ENCODE data around the gene FAM153A. TPM values are rescaled to one million over a fixed set of nuclear protein-coding genes. Genes with fewer than 3 reads are reported as not detected.
"Not testable (repeated sequence)": the region's sequence is repeated elsewhere in the genome, so short reads cannot be mapped to it uniquely, and the experiment has no call there.

FAM153A gene
- total RNA-seq, 1 experiment from 2014 or later = 1.2 TPM

GRCh38 chr5:177809209-177809913, 26.7 kb upstream of the FAM153A start:
- not testable (repeated sequence) for DNase-seq; H3K4me1 Mint-ChIP-seq; H3K27ac Mint-ChIP-seq; H3K27ac ChIP-seq (ENCODE audit: insufficient read length, low read depth, low read length); H3K14ac ChIP-seq (ENCODE audit: insufficient read depth, low read length); H2BK120ac ChIP-seq (ENCODE audit: low read depth, low read length, poor library complexity, severe bottlenecking); H3K27me3 ChIP-seq (ENCODE audit: insufficient read depth, low read length); H3K79me2 ChIP-seq (ENCODE audit: insufficient read depth, low read length); H3K56ac ChIP-seq (ENCODE audit: insufficient read length, low read depth, low read length); H3K4me3 Mint-ChIP-seq; H4K91ac ChIP-seq (ENCODE audit: insufficient read length, low read depth, low read length); H3K79me1 ChIP-seq (ENCODE audit: insufficient read depth, low read depth, low read length, poor library complexity, severe bottlenecking); H3K4ac ChIP-seq (ENCODE audit: low read depth, low read length); H2AK5ac ChIP-seq (ENCODE audit: insufficient read length, low read length); H3K23me2 ChIP-seq (ENCODE audit: insufficient read length, low read depth, low read length, poor library complexity, severe bottlenecking); H3K9me3 ChIP-seq (ENCODE audit: control insufficient read depth, low read depth, low read length); H2BK5ac ChIP-seq (ENCODE audit: insufficient read length, low read length); H3K4me2 ChIP-seq (ENCODE audit: insufficient read depth, insufficient read length, low read length); H3K4me1 ChIP-seq (ENCODE audit: insufficient read depth, low read length); H4K20me1 ChIP-seq (ENCODE audit: control insufficient read depth, insufficient read depth, insufficient read length); H2BK15ac ChIP-seq (ENCODE audit: low read depth, low read length); H3K18ac ChIP-seq (ENCODE audit: insufficient read length, low read depth, low read length); H3K27me3 Mint-ChIP-seq (ENCODE audit: low read depth); H2BK12ac ChIP-seq (ENCODE audit: insufficient read length, low read depth, low read length); H2AFZ ChIP-seq (ENCODE audit: low read length); H3K36me3 Mint-ChIP-seq (ENCODE audit: insufficient read depth in 1 of 3, low read depth in 3 of 3); H3K9ac ChIP-seq (ENCODE audit: extremely low read depth, insufficient read length, low read length); H3T11ph ChIP-seq (ENCODE audit: low read length); H4K5ac ChIP-seq (ENCODE audit: insufficient read length, low read depth, low read length); H2BK20ac ChIP-seq (ENCODE audit: low read depth, low read length, poor library complexity, severe bottlenecking); H3K23ac ChIP-seq (ENCODE audit: insufficient read length, low read depth, low read length); H4K8ac ChIP-seq (replicated peaks; ENCODE audit: insufficient read length, low read depth, low read length); H3K9me3 Mint-ChIP-seq
- no CpG with 5 or more reads among the region's 11 CpGs for whole genome bisulfite sequencing (ENCODE audit: extremely low coverage, insufficient read length, low lambda C conversion rate)

GRCh38 chr5:177808420-177808819, 25.7 kb upstream of the FAM153A start:
- H3K14ac ChIP-seq (ENCODE audit: insufficient read depth, low read length); H4K91ac ChIP-seq (ENCODE audit: insufficient read length, low read depth, low read length); H2AK5ac ChIP-seq (ENCODE audit: insufficient read length, low read length); H3K27me3 Mint-ChIP-seq (ENCODE audit: low read depth); H3K27ac Mint-ChIP-seq; DNase-seq; H3K56ac ChIP-seq (ENCODE audit: insufficient read length, low read depth, low read length); H2BK12ac ChIP-seq (ENCODE audit: insufficient read length, low read depth, low read length); H3K27ac ChIP-seq (ENCODE audit: insufficient read length, low read depth, low read length); H3K9ac ChIP-seq (ENCODE audit: extremely low read depth, insufficient read length, low read length); H4K20me1 ChIP-seq (ENCODE audit: control insufficient read depth, insufficient read depth, insufficient read length); H3K36me3 Mint-ChIP-seq (ENCODE audit: insufficient read depth in 1 of 3, low read depth in 3 of 3); H3K79me2 ChIP-seq (ENCODE audit: insufficient read depth, low read length); H2BK120ac ChIP-seq (ENCODE audit: low read depth, low read length, poor library complexity, severe bottlenecking); H3K18ac ChIP-seq (ENCODE audit: insufficient read length, low read depth, low read length); H3K4me1 ChIP-seq (ENCODE audit: insufficient read depth, low read length); H3K27me3 ChIP-seq (ENCODE audit: insufficient read depth, low read length); H3K4ac ChIP-seq (ENCODE audit: low read depth, low read length); H2BK15ac ChIP-seq (ENCODE audit: low read depth, low read length); H2BK5ac ChIP-seq (ENCODE audit: insufficient read length, low read length); H4K5ac ChIP-seq (ENCODE audit: insufficient read length, low read depth, low read length); H3K9me3 Mint-ChIP-seq; H2BK20ac ChIP-seq (ENCODE audit: low read depth, low read length, poor library complexity, severe bottlenecking); H3K9me3 ChIP-seq (ENCODE audit: control insufficient read depth, low read depth, low read length); H3T11ph ChIP-seq (ENCODE audit: low read length); H3K23me2 ChIP-seq (ENCODE audit: insufficient read length, low read depth, low read length, poor library complexity, severe bottlenecking); H2AFZ ChIP-seq (ENCODE audit: low read length); H4K8ac ChIP-seq (replicated peaks; ENCODE audit: insufficient read length, low read depth, low read length); H3K4me1 Mint-ChIP-seq; H3K4me3 Mint-ChIP-seq; H3K23ac ChIP-seq (ENCODE audit: insufficient read length, low read depth, low read length); H3K79me1 ChIP-seq (ENCODE audit: insufficient read depth, low read depth, low read length, poor library complexity, severe bottlenecking); H3K4me2 ChIP-seq (ENCODE audit: insufficient read depth, insufficient read length, low read length): not testable (repeated sequence)
- no CpG with 5 or more reads among the region's 12 CpGs for WGBS (ENCODE audit: extremely low coverage, insufficient read length, low lambda C conversion rate)

Data from H9 (cell line).